HepG2 (cell line): Measurements from ENCODE around the gene AK3. TPM values are rescaled to one million over a fixed set of nuclear protein-coding genes. Genes with fewer than 3 reads are reported as not detected.
A peak's percentile ranks its signal among the peaks of the same experiment; 100 is the strongest.

ENCODE experiments used
- ATAC-seq: fragments of 200-7000 bp; cut with Tn5 transposase; 3 replicates; pipeline ENCODE4 v1.9.1; 2020; ENCODE audit warnings: mild to moderate bottlenecking, moderate library complexity
- BruUV-seq: library from RNA; stranded (reverse); fragments of 400-500 nt; replicated peaks from 2 replicates; lab custom pipeline; 2021; lab: Mats Ljungman, UMichigan
- CTCF ChIA-PET: fragments of 300-600 bp; formaldehyde crosslinking; extraction: SDS; loops from one replicate; lab custom pipeline; 2021; ENCODE audit warnings: low total read pairs, inconsistent platforms, low intra/inter-chr PET ratio; lab: Yijun Ruan, JAX
- POLR2A ChIA-PET: fragments of 350-600 bp; sonication (Branson Sonifier 250); formaldehyde crosslinking; loops from one replicate; lab custom pipeline; 2020; ENCODE audit warnings: antibody characterized with exemption, inconsistent platforms; lab: Yijun Ruan, JAX
- DNase-seq: peaks from one replicate; pipeline ENCODE4 v3.0.0-alpha.2; 2015; ENCODE audit warnings: low spot score
- FAIRE-seq: peaks from 3 replicates; lab custom pipeline; 2011; peaks lifted over from hg19 to GRCh38; lab: Jason Lieb, UNC
- H2AFZ ChIP-seq: one replicate; pipeline ENCODE4 v1.6.1; 2011; ENCODE audit warnings: low read length, inconsistent platforms
- H3K27ac ChIP-seq: fragments of 300-600 bp; 3 replicates; pipeline ENCODE4 v1.8.0; 2011; ENCODE audit warnings: mixed run types, mild to moderate bottlenecking, mixed read lengths, low read length, inconsistent platforms; ENCODE audit not compliant: insufficient read depth; ENCODE audit errors: extremely low read length
- H3K27me3 ChIP-seq, 2 experiments: fragments of 200-600 bp in 1 of 2; 2 replicates in 1 of 2; 3 replicates in 1 of 2; pipeline versions ENCODE4 v1.6.0 to v1.8.0; 2011; ENCODE audit warnings: low read length in 2 of 2, mild to moderate bottlenecking in 2 of 2, moderate library complexity in 2 of 2, inconsistent platforms in 1 of 2; ENCODE audit not compliant: insufficient read depth in 2 of 2, control insufficient read depth in 1 of 2
- H3K36me3 ChIP-seq, 2 experiments: fragments of 200-600 bp in 1 of 2; replicated peaks in 1 of 2; 2 replicates in 1 of 2; 3 replicates in 1 of 2; pipeline versions ENCODE4 v1.5.1 to v1.8.0; 2011; ENCODE audit warnings: low read length in 2 of 2, inconsistent platforms in 1 of 2; ENCODE audit not compliant: insufficient read depth in 2 of 2, control insufficient read depth in 1 of 2
- H3K4me1 ChIP-seq: 2 replicates; pipeline ENCODE4 v1.5.1; 2012; ENCODE audit warnings: low read length, inconsistent platforms; ENCODE audit not compliant: insufficient read depth
- H3K4me2 ChIP-seq: 2 replicates; pipeline ENCODE4 v1.6.0; 2011; ENCODE audit warnings: low read depth, low read length, inconsistent platforms
- H3K4me3 ChIP-seq, 3 experiments: fragments of 200-600 bp in 1 of 3; sonication (generic), shearing (Covaris generic) in 1 of 3; replicated peaks in 1 of 3; 2 replicates each; pipeline ENCODE4 v1.5.1; 2011 to 2016; ENCODE audit warnings: low read length in 3 of 3, inconsistent platforms in 2 of 3, low read depth in 2 of 3, mild to moderate bottlenecking in 2 of 3, control low read depth in 1 of 3, mixed read lengths in 1 of 3; ENCODE audit not compliant: insufficient read depth in 1 of 3
- H3K79me2 ChIP-seq: one replicate; pipeline ENCODE4 v1.6.1; 2011; ENCODE audit warnings: low read length, inconsistent platforms; ENCODE audit not compliant: insufficient read depth
- H3K9ac ChIP-seq: 2 replicates; pipeline ENCODE4 v1.6.0; 2011; ENCODE audit warnings: mild to moderate bottlenecking, low read depth, low read length, inconsistent platforms; ENCODE audit not compliant: insufficient read depth
- H3K9me3 ChIP-seq: 2 replicates; pipeline ENCODE4 v1.5.1; 2012; ENCODE audit warnings: mild to moderate bottlenecking, low read length
- H4K20me1 ChIP-seq: 2 replicates; pipeline ENCODE4 v1.6.0; 2011; ENCODE audit warnings: inconsistent platforms, mild to moderate bottlenecking, low read length, moderate library complexity; ENCODE audit not compliant: insufficient read depth
- ADNP ChIP-seq: sonication (generic); formaldehyde crosslinking; IDR thresholded peaks from 2 replicates; pipeline ENCODE4 v1.4.0; 2020; ENCODE audit warnings: missing genetic modification reagents
- EED ChIP-seq: sonication (generic); formaldehyde crosslinking; IDR thresholded peaks from 2 replicates; pipeline ENCODE4 v1.5.0; 2020; ENCODE audit warnings: mild to moderate bottlenecking, missing genetic modification reagents
- ELF3 ChIP-seq: IDR thresholded peaks from 2 replicates; pipeline ENCODE4 v1.6.1; 2016; ENCODE audit warnings: missing genetic modification reagents, missing compliant biosample characterization
- ETV5 ChIP-seq: IDR thresholded peaks from 2 replicates; pipeline ENCODE4 v1.6.1; 2018; ENCODE audit warnings: missing biosample characterization, missing genetic modification reagents, inconsistent platforms, borderline replicate concordance
- GABPA ChIP-seq, 2 experiments: IDR thresholded peaks; 2 replicates each; pipeline ENCODE4 v1.6.1; 2011 to 2016; ENCODE audit warnings: low read depth in 2 of 2, low read length in 1 of 2, missing biosample characterization in 1 of 2, missing genetic modification characterization in 1 of 2
- HDAC6 ChIP-seq: fragments of 200-600 bp; sonication (generic); IDR thresholded peaks from 2 replicates; pipeline ENCODE4 v1.7.0; 2017; ENCODE audit warnings: mild to moderate bottlenecking, antibody characterized with exemption, low read length, low read depth
- HMG20B ChIP-seq: conservative IDR thresholded peaks from 2 replicates; pipeline ENCODE4 v1.6.1; 2016; ENCODE audit warnings: missing genetic modification reagents, missing compliant biosample characterization
- KAT7 ChIP-seq: IDR thresholded peaks from 2 replicates; pipeline ENCODE4 v1.6.1; 2018; ENCODE audit warnings: borderline replicate concordance, missing compliant biosample characterization
- RELA ChIP-seq: sonication (generic); formaldehyde crosslinking; IDR thresholded peaks from 2 replicates; pipeline ENCODE4 v1.4.0; 2020; ENCODE audit warnings: missing genetic modification reagents
- SIN3A ChIP-seq: IDR thresholded peaks from 2 replicates; pipeline ENCODE4 v1.6.1; 2011; ENCODE audit warnings: low read depth, mild to moderate bottlenecking, control low read depth, low read length, borderline replicate concordance
- XRCC5 ChIP-seq: fragments of 200-400 bp; formaldehyde crosslinking; optimal IDR thresholded peaks from 2 replicates; pipeline ENCODE3; 2017; ENCODE audit warnings: mild to moderate bottlenecking, low read length
- ZFAT ChIP-seq: sonication (generic); formaldehyde crosslinking; conservative IDR thresholded peaks from 2 replicates; pipeline ENCODE4 v1.8.1; 2023; ENCODE audit warnings: missing genetic modification reagents, inconsistent platforms
- ZNF33A ChIP-seq: sonication (generic); formaldehyde crosslinking; IDR thresholded peaks from 2 replicates; pipeline ENCODE4 v1.5.1; 2020; ENCODE audit warnings: missing genetic modification reagents, mild to moderate bottlenecking, moderate library complexity, borderline replicate concordance
- ZNF446 ChIP-seq: sonication (generic); formaldehyde crosslinking; IDR thresholded peaks from 2 replicates; pipeline ENCODE4 v1.5.0; 2020; ENCODE audit warnings: mild to moderate bottlenecking, missing genetic modification reagents
- WGBS: methylation state at CpG from one replicate; pipeline ENCODE4 v1.1.6; 2017; ENCODE audit warnings: low lambda C conversion rate; 5-methylcytosine and 5-hydroxymethylcytosine counted together
- in situ Hi-C: cut with HindIII; loops from 2 replicates; pipeline ENCODE4 v1.10.0; 2017; ENCODE audit warnings: low pct_unique_long_range_greater_than_20kb; ENCODE audit not compliant: extremely low pct_ligation_motif_present
- intact Hi-C: fragments of 100-400 bp; cut with micrococcal nuclease; formaldehyde crosslinking; loops from one replicate; pipeline ENCODE4 v1.10.0; 2022; ENCODE audit not compliant: unreplicated experiment
- polyA plus RNA-seq, 8 experiments: library from polyadenylated mRNA; depleted of rRNA in 3 of 8; stranded (reverse) in 7 of 8; unstranded in 1 of 8; fragments of >200 nt; fragmentation: Illumina TruSeq in 4 of 8; extraction: Trizol in 4 of 8; gene quantifications; 2 replicates each; pipeline versions ENCODE4 v1.2.1 to v1.2.3, GENCODE V29; 2011 to 2016; ENCODE audit warnings: low read depth in 4 of 8, missing spikeins in 1 of 8, mixed read lengths in 1 of 8; ENCODE audit not compliant: insufficient read depth in 1 of 8
- total RNA-seq, 5 experiments: library from RNA; depleted of rRNA; stranded (reverse); fragments of >200 nt; fragmentation: Illumina TruSeq; extraction: Trizol; gene quantifications; 2 replicates each; pipeline ENCODE4 v1.2.3, GENCODE V29; 2016; ENCODE audit warnings: low read depth in 1 of 5
- TF ChIP-seq, protein P1 (sequence below): sonication (generic); formaldehyde crosslinking; IDR thresholded peaks from 2 replicates; pipeline ENCODE4 v1.8.1; 2023; ENCODE audit warnings: mild to moderate bottlenecking, missing genetic modification reagents, borderline replicate concordance
- TF ChIP-seq, protein P2 (sequence below): IDR thresholded peaks from 2 replicates; pipeline ENCODE4 v1.4.0; 2020; ENCODE audit warnings: mild to moderate bottlenecking, missing genetic modification reagents
- TF ChIP-seq, protein P3 (sequence below): sonication (generic); formaldehyde crosslinking; IDR thresholded peaks from 2 replicates; pipeline ENCODE4 v1.4.0; 2020; ENCODE audit warnings: mild to moderate bottlenecking, missing genetic modification reagents

The AK3 gene
- total and polyA plus RNA-seq, 2 of the 13 experiments (the other 11 are each of a cell fraction or from before 2014, with no cell fraction given), result 76.8 to 109 TPM

GRCh38 chr9:4762108-4762885 lies 21.3 kb upstream of the AK3 start:
- no peak overlapping the region for H2AFZ ChIP-seq
- ATAC-seq (peak; percentile 73), FAIRE-seq (peak; percentile 98), DNase-seq (peak; percentile 72)
- under 1% methylated on average over 12 of the region's 22 CpGs for WGBS
- H3K4me3 ChIP-seq, result peak overlapping the region; percentile 21 to 62 (median 55)
- H4K20me1 ChIP-seq, result no peaks in the 10 kb centered on the region
- H3K79me2 ChIP-seq, result no peaks in the 10 kb centered on the region
- no peak overlapping the region for H3K27ac ChIP-seq
- no TSS peak for BruUV-seq
- peaks cover 23% of the 10 kb centered on the region for H3K4me1 ChIP-seq
- ChIA-PET CTCF (interaction anchor here (2.8 to 5.4 kb wide), 2 partner anchors 162 to 226 kb away, joined by 24 to 59 read pairs; no protein-coding TSS in a partner anchor), POLR2A (no interaction called here)
- H3K4me2 ChIP-seq, result peak overlapping the region; percentile 96
- intact Hi-C loops, result loop anchor here (1.0 to 5.0 kb wide), 7 partner anchors 35 to 675 kb away; partner anchors contain the start of gene PLGRKT
- H3K9me3 ChIP-seq, result no peaks in the 10 kb centered on the region
- no peaks in the 10 kb centered on the region; a peak in 1 of 5 replicates for H3K27me3 ChIP-seq
- in situ Hi-C loops, result loop anchor here (10.0 to 25.0 kb wide), 3 partner anchors 163 to 825 kb away; partner anchors contain the start of gene PLGRKT
- H3K36me3 ChIP-seq, result no peaks in the 10 kb centered on the region
- H3K9ac ChIP-seq, result peak overlapping the region; percentile 36; the same call in 1 of the 2 replicates
- no peak for TF ChIP-seq RELA
- TF ChIP-seq ELF3 (CRISPR knock-in tag), result peak; percentile 86
- no peak for TF ChIP-seq HMG20B (CRISPR knock-in tag)
- TF ChIP-seq ZNF33A (CRISPR knock-in tag), result no peak
- TF ChIP-seq XRCC5, result peak; percentile 31
- TF ChIP-seq, protein P1, sequence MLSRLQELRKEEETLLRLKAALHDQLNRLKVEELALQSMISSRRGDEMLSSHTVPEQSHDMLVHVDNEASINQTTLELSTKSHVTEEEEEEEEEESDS, result no peak
- peak; percentile 53; the same call in 1 of the 2 replicates for TF ChIP-seq ETV5 (CRISPR knock-in tag)
- TF ChIP-seq EED (CRISPR knock-in tag), result no peak
- TF ChIP-seq, protein P2, sequence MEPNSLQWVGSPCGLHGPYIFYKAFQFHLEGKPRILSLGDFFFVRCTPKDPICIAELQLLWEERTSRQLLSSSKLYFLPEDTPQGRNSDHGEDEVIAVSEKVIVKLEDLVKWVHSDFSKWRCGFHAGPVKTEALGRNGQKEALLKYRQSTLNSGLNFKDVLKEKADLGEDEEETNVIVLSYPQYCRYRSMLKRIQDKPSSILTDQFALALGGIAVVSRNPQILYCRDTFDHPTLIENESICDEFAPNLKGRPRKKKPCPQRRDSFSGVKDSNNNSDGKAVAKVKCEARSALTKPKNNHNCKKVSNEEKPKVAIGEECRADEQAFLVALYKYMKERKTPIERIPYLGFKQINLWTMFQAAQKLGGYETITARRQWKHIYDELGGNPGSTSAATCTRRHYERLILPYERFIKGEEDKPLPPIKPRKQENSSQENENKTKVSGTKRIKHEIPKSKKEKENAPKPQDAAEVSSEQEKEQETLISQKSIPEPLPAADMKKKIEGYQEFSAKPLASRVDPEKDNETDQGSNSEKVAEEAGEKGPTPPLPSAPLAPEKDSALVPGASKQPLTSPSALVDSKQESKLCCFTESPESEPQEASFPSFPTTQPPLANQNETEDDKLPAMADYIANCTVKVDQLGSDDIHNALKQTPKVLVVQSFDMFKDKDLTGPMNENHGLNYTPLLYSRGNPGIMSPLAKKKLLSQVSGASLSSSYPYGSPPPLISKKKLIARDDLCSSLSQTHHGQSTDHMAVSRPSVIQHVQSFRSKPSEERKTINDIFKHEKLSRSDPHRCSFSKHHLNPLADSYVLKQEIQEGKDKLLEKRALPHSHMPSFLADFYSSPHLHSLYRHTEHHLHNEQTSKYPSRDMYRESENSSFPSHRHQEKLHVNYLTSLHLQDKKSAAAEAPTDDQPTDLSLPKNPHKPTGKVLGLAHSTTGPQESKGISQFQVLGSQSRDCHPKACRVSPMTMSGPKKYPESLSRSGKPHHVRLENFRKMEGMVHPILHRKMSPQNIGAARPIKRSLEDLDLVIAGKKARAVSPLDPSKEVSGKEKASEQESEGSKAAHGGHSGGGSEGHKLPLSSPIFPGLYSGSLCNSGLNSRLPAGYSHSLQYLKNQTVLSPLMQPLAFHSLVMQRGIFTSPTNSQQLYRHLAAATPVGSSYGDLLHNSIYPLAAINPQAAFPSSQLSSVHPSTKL, result peak; percentile 58
- no peak for TF ChIP-seq SIN3A
- TF ChIP-seq ZFAT, result no peak
- no peak for TF ChIP-seq KAT7 (CRISPR knock-in tag)
- no peak for TF ChIP-seq ADNP (CRISPR knock-in tag)
- TF ChIP-seq HDAC6, result no peak
- TF ChIP-seq GABPA (IDR thresholded peaks at IDR 0.05; ENCODE audit: low read depth, low read length), result no peak
- 0 out of 2 replicates have a peak, but pooled peaks have one; percentile 22 for TF ChIP-seq GABPA (CRISPR knock-in tag; IDR thresholded peaks at IDR 0.05; ENCODE audit: low read depth)
- TF ChIP-seq, protein P3, sequence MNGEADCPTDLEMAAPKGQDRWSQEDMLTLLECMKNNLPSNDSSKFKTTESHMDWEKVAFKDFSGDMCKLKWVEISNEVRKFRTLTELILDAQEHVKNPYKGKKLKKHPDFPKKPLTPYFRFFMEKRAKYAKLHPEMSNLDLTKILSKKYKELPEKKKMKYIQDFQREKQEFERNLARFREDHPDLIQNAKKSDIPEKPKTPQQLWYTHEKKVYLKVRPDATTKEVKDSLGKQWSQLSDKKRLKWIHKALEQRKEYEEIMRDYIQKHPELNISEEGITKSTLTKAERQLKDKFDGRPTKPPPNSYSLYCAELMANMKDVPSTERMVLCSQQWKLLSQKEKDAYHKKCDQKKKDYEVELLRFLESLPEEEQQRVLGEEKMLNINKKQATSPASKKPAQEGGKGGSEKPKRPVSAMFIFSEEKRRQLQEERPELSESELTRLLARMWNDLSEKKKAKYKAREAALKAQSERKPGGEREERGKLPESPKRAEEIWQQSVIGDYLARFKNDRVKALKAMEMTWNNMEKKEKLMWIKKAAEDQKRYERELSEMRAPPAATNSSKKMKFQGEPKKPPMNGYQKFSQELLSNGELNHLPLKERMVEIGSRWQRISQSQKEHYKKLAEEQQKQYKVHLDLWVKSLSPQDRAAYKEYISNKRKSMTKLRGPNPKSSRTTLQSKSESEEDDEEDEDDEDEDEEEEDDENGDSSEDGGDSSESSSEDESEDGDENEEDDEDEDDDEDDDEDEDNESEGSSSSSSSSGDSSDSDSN, result no peak
- no peak for TF ChIP-seq ZNF446 (CRISPR knock-in tag)
